DMS114 treated with DMSO at 0.1 percent for 48 hours (cell line): ENCODE data around the gene MDH2.
"Not testable (repeated sequence)": the region's sequence is repeated elsewhere in the genome, so short reads cannot be mapped to it uniquely, and the experiment has no call there.

Source experiments
- DNase-seq: peaks from one replicate; lab custom pipeline; 2025; ENCODE audit not compliant: unreplicated experiment; lab: John Stamatoyannopoulos, UW

MDH2 gene

DNA sequence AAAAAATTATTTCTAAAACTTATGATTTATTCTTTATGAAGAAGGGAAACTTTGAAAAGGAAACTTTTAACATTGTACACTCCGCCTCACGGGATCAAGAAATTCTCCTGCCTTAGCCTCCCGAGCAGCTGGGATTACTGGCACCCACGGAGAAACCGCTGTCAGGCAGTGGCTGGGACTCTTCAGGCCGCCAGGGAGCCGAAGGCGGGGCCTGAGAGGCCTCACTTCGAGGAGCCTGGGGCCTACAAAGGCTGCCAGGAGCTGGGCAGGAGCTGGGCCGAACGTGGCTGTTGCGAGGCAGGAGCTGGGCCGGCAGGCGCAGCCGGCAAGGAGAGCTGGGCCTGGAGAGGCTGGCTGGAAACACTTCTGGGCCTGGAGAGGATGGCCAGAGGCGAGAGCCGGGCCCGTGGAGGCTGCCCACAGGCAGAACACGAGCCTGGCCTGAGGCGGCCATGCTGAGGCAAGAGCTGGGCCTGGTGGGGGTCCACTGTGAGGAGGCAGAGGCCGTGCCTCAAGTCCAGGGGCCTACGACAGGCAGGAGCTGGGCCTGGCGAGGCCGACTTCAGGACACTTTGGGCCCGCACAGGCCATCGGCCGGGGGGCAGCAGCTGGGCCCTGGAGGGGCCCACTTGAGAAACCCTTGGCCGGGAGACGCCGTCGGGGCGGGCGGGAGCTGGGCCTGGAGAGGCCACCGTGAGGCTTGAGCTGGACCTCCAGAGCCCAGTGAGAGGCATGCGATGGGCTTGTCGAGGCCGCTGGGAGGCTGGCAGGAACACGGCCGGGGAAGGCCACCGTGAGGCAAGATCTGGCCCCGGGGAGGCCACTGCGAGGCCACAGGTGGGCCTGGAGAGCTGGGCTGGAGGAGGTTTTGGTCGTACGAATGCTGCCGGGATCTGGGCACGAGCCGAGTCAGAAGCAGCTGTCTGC lies 23.7 kb downstream of the MDH2 start:
- no peak for DNase-seq

DNA sequence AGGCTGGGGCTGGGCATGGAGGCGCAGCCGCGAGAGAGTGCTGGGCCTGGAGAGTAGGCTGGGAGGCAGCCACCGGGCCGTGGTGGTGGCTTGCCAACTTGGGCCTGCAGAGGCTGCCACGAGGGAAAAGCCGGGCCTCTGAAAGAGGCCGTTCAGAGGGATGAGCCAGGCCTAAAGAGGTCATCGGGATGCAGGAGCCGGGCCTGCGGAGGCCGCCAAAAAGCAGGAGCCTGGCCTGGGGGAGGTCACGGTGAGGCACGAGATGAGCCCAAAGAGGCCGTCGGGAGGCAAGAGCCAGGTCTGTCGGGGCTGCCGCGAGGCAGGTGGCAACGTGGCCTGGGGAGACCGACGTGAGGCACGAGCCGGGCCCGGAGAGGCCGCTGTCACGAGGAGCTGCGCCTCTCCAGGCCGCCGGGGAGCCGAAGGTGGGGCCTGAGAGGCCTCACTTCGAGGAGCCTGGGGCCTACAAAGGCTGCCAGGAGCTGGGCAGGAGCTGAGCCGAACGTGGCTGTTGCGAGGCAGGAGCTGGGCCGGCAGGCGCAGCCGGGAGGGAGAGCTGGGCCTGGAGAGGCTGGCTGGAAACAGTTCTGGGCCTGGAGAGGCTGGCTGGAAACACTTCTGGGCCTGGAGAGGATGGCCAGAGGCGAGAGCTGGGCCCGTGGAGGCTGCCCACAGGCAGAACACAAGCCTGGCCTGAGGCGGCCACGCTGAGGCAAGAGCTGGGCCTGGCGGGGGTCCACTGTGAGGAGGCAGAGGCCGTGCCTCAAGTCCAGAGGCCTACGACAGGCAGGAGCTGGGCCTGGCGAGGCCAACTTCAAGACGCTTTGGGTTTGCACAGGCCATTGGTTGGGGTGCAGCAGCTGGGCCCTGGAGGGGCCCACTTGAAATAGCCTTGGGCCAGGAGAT lies 24.6 kb downstream of the MDH2 start:
- DNase-seq: no peak

DNA sequence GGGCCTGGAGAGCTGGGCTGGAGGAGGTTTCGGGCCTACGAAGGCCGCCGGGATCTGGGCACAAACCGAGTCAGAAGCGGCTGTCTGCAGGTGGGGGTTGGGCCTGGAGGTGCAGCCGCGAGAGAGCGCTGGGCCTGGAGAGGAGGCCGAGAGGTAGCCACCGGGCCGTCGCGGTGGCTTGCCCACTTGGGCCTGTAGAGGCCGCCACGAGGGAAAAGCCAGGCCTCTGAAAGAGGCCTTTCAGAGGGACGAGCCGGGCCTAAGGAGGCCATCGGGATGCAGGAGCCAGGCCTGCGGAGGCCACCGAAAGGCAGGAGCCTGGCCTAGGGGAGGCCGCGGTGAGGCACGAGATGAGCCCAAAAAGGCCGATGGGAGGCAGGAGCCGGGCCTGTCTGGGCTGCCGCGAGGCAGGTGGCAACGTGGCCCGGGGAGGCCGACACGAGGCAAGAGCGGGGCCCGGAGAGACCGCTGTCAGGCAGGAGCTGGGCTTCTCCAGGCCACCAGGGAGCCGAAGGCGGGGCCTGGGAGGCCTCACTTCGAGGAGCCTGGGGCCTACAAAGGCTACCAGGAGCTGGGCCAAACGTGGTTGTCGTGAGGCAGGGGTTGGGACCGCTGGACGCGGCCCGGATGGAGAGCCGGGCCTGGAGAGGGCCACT lies 25.6 kb downstream of the MDH2 start:
- no peak for DNase-seq

DNA sequence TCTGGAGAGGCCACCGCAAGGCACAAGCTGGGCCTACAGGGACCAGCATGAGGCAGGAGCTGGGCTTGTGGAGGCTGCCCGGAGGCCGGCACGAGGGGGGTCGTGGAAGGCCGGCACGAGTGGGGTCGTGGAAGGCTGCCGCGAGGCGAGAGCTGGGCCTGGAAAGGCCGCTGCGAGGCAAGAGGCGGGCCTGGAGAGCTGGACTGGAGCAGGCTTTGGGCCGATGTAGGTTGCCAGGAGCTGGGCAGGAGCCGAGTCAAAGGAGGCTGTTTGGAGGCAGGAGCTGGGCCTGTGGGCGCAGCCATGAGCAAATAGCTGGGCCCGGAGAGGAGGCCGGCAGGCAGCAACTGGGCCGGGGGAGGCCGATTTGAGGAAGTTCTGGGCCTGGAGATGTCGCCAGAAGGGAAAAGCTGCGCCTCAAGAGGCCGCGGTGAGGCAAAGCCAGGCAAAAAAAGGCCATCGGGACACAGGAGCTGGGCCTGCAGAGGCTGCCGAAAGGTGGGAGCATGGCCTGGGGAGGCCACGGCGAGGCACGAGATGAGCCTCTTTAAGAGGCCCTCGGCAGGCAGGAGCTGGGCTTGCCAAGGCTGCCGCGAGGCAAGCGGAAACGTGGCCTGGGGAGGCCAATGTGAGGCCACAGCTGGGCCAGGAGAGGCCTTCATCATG lies 26.5 kb downstream of the MDH2 start:
- no peak for DNase-seq

DNA sequence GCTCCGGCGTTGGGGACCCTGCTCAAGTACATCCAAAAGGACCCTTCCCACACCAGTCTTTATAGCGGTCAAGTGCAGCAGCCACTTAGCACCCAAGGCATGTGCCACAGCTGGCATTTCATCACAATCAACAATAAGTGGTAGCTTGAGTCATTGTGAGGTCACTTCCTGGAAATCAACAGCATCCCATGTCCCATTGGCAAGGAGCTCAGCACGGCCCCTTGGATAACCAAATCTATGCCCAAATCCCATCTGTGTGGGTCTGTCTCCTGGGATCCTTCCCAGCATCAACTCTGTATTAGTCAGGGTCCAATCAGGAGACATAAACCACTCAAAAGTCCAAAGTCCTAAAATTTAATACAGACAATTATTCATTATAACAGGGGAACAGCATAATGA lies 27.1 kb downstream of the MDH2 start:
- DNase-seq: no peak

DNA sequence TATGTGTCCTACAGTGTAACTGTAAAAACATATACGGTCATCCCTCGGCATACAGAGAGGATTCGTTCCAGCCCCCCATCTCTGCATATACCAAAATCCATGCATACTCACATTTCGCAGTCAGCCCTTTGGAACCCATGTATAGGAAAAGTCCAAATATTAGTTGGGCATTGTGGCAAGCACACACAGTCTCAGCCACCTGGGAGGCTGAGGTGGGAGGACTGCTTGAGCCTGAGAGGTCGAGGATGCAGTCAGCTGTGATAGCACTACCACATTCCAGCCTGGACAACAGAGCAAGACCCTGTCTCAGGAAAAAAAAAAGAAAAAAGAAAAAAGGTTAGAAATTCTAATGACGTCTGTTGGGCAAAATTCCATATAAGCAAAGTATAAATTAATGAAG lies 29.1 kb downstream of the MDH2 start:
- DNase-seq: no peak

DNA sequence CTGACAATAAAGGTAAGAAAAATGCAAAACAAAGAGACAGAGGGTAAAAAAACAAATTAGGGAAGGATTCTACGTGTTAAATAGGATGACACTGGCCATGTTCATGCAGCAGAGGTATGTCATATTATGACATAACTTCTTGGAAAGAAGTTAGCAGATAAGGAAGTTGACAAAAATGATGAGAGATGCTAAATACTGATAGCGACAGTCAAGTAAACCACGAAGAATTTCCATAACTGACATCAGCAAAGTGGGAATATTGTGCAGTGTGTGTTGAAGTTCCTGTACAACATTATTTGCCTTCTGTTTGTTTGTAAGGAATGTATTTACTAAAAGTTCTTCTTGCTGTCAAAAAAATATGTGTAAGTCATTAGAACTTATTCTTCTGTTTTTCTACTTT lies 29.5 kb downstream of the MDH2 start:
- DNase-seq: no peak

DNA sequence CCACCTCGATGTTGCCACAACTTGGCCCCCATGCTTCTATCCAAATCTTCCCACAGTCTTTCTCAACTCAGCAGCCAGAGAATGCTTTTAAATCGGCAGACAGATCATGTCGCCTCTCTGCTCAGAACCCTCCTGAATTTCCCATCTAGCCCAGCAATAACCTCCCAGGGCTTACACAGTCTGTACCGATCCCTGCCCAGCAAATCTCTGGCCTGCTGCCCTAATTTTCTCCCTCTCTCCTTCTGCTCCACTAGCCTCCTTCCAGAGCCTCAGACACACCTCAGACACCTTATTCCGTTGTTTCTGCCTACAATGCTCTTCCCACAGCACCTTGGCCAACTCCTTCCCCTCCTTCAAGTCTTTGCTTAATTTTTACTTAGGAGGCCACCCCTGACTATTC lies 32.3 kb downstream of the MDH2 start:
- DNase-seq: no peak

DNA sequence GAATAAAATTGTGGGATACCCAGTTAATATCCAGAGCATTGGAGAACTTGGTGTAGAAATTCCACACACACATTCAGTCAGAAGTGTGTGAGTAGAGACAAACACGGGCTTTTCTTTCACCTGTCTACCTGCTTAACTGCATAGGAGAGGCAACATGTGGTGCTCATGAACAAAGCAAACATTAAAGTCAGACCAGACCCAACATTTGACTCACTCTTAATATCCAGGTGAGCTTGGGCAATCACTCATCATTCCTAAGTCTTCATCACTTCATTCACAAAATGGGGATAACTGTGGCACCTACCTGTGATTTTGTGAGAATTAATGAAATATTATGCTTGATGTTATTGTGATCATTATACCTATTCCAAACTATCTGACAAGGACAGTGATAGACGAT lies 36.2 kb downstream of the MDH2 start:
- DNase-seq: not testable (repeated sequence)

DNA sequence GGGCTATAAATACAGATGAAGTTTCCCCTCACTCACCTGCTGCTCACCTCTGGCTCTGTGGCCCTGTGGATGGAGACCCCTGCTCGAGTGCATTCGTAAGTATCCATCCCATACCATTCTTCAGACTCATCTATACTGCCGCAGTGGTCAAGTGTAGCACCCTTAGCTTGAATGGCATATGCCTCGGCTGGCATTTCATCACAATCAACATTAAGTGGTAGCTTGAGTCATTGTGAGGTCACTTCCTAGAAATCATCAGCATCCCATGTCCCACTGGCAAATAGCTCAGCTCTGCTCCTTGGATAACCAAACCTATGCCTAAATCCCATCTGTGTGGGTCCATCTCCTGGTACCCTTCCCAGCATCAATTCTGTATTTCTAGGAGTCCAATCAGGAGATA lies 38.2 kb downstream of the MDH2 start:
- DNase-seq: no peak

DNA sequence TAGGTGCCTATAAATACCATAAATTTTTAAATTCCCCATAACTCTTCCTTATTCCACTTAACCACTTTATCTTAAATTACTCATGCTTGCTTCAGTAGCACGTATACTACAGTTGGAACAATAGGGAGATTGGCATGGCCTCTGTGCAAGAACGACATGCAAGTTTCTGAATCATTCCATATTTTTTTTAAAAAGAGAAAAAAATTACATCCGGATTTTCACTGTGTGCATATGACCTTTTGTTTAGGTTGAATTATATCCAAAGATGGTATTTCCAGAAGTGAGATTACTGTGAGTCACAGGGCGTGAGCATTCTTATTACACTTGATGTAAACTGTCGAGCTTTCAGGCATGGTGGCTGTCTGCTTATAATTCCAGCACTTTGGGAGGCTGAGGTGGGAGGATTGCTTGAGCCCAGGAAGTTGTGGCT lies 39.5 kb downstream of the MDH2 start:
- DNase-seq: not testable (repeated sequence)

DNA sequence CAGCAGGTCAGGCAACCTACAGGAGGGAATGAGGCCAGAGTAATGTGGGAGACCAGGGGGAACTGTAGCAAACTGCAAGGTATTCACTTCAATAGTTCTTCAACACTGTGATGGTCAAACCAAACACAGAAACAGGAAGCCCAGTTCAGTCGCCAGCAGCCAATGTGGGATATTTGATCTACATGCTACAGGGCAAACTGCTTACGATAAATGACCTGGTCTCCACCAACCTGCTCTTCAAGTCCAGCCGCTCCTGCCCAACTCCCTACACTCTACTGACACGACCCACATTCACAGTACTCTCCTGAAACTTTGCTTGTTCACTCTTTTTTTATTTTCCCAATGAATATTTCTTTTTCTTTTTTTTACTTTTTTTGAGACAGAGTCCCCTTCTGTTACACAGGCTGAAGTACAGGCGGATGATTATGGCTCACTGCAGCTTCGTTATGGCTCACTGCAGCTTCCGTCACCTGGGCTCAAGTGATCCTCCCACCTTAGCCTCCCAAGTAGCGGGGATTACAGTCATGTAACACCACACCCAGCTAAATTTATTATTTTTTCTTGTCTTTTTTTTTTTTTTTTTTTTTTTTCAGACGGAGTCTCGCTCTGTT lies 42.1 kb downstream of the MDH2 start:
- no peak for DNase-seq

DNA sequence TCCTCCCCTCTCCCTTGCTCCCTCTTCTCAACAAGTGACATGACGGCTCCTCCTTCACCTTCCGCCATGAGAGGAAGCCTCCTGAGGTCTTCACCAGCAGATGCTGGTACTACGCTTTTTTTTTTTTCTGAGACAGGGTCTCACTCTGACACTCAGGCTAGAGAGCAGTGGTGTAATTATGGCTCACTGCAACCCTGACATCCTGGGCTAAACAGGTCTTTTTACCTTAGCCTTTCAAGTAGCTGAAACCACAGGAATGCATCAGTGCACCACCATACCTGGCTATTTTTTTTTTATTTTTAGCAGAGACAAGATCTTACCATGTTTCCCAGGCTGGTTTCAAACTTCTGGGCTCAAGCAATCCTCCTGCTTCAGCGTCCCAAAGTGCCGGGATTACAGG lies 43.6 kb downstream of the MDH2 start:
- no peak for DNase-seq

DNA sequence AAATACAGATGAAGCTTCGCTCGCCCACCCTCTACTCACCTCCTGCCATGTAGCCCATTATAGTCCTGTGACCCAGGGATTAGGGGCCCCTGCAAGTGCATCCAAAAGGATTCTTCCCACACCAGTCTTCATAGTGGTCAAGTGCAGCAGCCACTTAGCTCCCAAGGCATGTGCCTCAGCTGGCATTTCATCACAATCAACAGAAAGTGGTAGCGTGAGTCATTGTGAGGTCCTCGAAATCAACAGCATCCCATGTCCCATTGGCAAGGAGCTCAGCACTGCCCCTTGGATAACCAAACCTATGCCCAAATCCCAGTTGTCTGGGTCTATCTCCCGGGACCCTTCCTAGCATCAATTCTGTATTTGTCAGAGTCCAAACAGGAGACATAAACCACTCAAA lies 45.6 kb downstream of the MDH2 start:
- not testable (repeated sequence) for DNase-seq

DNA sequence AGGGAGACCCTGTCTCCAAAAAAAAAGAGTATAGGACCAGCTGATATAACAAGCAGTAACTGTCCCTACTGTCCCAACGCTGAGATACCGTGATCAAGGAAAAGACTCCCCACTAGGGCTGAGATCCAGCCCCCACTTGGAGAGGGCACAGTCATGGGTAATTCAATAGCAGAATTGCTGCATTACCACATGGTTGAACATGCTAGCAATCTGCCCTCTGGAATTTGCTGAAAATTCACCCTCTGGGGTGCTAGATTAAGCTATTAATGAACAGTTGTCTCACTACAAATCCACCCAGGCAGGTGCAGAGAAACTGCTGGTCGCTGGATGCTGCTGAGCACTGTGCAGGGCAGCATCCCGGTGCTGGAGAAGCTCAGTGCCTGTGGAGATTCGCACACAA lies 46.4 kb downstream of the MDH2 start:
- not testable (repeated sequence) for DNase-seq

DNA sequence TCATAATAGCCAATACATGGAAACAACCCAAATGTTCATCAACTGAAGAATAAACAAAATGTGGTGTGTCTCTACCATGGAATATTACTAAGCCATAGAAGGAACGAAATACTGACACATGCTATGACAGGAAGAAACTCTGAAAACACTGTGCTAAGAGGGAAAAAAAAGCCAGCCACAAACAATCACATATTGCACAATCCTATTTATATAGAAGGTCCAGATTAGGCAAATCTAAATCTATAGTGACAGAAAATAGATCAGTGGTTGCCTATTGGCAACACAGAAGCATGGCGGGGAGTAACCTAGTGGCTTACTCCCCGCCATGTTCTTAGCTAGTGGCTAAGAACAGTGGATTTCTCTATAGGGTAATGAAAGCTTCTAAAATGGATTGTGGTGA lies 48.0 kb downstream of the MDH2 start:
- no peak for DNase-seq

DNA sequence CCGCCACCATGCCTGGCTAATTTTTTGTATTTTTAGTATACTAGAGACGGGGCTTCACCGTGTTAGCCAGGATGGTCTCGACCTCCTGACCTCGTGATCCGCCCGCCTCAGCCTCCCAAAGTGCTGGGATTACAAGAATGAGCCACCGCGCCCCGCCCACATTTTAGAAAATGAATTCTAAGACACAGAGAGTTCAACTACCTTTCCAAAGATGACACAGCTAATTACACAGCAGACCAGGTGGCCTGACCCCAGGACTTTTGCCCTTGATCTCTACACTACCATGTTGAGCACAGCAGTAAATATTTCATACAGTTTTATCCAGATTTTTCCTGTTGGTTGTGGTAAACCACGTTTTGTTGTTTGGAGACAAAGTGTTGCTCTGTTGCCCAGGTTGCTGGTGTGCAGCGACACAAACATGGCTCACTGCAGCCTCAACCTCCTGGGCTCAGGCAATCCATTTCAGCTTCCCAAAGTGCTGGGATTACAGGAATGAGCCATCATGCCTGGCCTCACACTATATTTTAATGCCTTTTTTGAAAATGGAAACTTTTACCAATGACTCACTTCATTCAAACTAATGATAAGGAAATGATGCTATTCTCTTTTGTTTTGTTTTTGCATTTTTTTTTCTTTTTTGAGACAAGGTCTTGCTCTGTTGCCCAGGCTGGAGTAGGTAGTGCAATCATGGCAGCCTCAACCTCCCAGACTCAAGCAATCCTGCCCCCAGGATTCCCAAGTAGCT lies 54.0 kb downstream of the MDH2 start:
- not testable (repeated sequence) for DNase-seq

DNA sequence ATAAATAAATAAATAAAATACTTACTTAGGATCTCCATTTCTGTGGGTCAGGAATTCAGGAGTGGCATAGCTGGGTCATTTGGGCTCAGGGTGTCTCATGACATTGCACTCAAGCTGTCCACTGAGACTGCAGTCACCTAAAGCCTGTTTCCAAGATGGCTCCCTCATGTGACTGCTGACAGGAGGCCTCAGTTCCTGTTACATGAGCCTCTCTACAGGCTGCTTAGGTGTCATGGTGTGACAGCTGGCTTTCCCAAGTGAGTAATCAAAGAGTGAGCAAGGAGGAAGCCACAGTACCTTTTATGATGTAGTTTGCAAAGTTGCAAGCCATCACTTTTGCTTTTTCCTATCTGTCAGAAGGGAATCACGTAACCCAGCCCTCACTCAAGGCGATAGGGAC lies 55.9 kb downstream of the MDH2 start:
- DNase-seq: not testable (repeated sequence)

DNA sequence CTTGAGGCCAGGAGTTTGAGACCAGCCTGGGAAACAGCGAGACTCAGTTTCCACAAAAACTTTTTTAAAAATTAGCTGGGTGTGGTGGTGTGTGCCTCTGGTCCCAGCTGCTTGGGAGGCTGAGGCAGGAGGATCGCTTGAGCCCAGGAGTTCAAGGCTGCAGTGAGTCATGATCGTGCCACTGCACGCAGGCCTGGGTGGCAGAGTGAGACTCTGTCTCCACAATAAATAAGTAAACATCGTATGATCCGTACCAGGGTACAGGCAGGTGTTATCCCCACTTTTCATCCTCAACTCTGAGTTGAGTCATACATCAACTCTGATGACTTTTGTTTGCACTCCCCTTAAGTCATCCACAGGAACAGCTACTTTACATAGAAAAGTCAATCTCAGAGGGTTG lies 58.2 kb downstream of the MDH2 start:
- DNase-seq: not testable (repeated sequence)

DNA sequence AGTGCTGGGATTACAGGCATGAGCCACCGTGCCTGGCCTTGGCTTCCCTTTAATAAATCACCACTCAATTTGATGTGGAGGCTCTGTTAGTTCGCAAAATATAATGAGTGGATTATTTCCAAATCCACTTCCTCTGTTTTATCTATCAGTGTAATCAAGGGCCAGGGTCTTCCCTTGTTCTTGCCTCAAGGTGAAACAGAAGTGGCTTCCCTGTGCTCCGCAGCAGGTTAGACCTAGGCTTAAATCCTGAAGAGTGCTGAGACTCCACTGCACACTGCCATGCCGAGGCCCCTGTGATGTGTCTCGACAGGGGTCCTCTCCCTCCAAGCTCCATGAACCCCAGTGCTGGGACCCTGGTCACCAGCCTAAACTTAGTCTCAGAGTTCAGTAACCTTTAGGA lies 59.0 kb downstream of the MDH2 start:
- DNase-seq: no peak
